ENCODE measurements around the gene IL6.

Gene IL6

GRCh38 chr7:22726345-22726906 is 574 bp upstream of the IL6 start:
- TF ChIP-seq, protein P1, sequence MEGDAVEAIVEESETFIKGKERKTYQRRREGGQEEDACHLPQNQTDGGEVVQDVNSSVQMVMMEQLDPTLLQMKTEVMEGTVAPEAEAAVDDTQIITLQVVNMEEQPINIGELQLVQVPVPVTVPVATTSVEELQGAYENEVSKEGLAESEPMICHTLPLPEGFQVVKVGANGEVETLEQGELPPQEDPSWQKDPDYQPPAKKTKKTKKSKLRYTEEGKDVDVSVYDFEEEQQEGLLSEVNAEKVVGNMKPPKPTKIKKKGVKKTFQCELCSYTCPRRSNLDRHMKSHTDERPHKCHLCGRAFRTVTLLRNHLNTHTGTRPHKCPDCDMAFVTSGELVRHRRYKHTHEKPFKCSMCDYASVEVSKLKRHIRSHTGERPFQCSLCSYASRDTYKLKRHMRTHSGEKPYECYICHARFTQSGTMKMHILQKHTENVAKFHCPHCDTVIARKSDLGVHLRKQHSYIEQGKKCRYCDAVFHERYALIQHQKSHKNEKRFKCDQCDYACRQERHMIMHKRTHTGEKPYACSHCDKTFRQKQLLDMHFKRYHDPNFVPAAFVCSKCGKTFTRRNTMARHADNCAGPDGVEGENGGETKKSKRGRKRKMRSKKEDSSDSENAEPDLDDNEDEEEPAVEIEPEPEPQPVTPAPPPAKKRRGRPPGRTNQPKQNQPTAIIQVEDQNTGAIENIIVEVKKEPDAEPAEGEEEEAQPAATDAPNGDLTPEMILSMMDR (IDR thresholded peaks at IDR 0.05; ENCODE audit: insufficient read depth, low read depth, low read length, missing control alignments): peak; percentile 77
- no peak overlapping the region for H3K4me3 ChIP-seq (ENCODE audit: low read length)
- peak; percentile 85 for DNase-seq (ENCODE audit: low read depth)

- no peak overlapping the region for H3K4me3 ChIP-seq (ENCODE audit: low read length)
- TF ChIP-seq, protein P1 (IDR thresholded peaks at IDR 0.05; ENCODE audit: insufficient read depth, low read depth, low read length, missing control alignments): no peak
- DNase-seq (ENCODE audit: low read depth): no peak
Measured at GRCh38 chr7:22727714-22728035, 675 bp downstream of the IL6 start.

DNA sequence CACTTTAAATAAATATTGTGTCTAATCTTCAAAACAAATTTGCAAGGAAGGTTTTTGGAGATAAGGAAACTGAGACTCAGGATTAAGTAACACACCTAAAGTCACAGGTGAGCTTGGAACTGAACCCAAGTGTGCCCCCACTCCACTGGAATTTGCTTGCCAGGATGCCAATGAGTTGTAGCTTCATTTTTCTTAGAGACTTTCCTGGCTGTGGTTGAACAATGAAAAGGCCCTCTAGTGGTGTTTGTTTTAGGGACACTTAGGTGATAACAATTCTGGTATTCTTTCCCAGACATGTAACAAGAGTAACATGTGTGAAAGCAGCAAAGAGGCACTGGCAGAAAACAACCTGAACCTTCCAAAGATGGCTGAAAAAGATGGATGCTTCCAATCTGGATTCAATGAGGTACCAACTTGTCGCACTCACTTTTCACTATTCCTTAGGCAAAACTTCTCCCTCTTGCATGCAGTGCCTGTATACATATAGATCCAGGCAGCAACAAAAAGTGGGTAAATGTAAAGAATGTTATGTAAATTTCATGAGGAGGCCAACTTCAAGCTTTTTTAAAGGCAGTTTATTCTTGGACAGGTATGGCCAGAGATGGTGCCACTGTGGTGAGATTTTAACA is 1.5 kb downstream of the IL6 start:
- no peak overlapping the region for H3K4me3 ChIP-seq (ENCODE audit: low read length)
- TF ChIP-seq, protein P1 (IDR thresholded peaks at IDR 0.05; ENCODE audit: insufficient read depth, low read depth, low read length, missing control alignments): peak; percentile 63
- DNase-seq (ENCODE audit: low read depth): peak; percentile 64

DNA sequence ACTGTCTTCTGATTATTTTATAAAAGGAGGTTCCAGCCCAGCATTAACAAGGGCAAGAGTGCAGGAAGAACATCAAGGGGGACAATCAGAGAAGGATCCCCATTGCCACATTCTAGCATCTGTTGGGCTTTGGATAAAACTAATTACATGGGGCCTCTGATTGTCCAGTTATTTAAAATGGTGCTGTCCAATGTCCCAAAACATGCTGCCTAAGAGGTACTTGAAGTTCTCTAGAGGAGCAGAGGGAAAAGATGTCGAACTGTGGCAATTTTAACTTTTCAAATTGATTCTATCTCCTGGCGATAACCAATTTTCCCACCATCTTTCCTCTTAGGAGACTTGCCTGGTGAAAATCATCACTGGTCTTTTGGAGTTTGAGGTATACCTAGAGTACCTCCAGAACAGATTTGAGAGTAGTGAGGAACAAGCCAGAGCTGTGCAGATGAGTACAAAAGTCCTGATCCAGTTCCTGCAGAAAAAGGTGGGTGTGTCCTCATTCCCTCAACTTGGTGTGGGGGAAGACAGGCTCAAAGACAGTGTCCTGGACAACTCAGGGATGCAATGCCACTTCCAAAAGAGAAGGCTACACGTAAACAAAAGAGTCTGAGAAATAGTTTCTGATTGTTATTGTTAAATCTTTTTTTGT is 2.3 kb downstream of the IL6 start:
- TF ChIP-seq, protein P1 (IDR thresholded peaks at IDR 0.05; ENCODE audit: insufficient read depth, low read depth, low read length, missing control alignments): no peak
- H3K4me3 ChIP-seq (ENCODE audit: low read length): no peak overlapping the region
- DNase-seq (ENCODE audit: low read depth): no peak

- TF ChIP-seq, protein P1 (IDR thresholded peaks at IDR 0.05; ENCODE audit: insufficient read depth, low read depth, low read length, missing control alignments): no peak
- no peak overlapping the region for H3K4me3 ChIP-seq (ENCODE audit: low read length)
- DNase-seq (ENCODE audit: low read depth): no peak
Measured at GRCh38 chr7:22730066-22730710, 3.2 kb downstream of the IL6 start.

GRCh38 chr7:22730921-22731654 is 4.1 kb downstream of the IL6 start:
- no peak overlapping the region for H3K4me3 ChIP-seq (ENCODE audit: low read length)

More at GRCh38 chr7:22730921-22731654, 4.1 kb downstream of the IL6 start:
- peak; percentile 92 for DNase-seq (ENCODE audit: low read depth)
- TF ChIP-seq, protein P1 (IDR thresholded peaks at IDR 0.05; ENCODE audit: insufficient read depth, low read depth, low read length, missing control alignments): no peak
